ENCODE results near the gene FMR1.

DNA sequence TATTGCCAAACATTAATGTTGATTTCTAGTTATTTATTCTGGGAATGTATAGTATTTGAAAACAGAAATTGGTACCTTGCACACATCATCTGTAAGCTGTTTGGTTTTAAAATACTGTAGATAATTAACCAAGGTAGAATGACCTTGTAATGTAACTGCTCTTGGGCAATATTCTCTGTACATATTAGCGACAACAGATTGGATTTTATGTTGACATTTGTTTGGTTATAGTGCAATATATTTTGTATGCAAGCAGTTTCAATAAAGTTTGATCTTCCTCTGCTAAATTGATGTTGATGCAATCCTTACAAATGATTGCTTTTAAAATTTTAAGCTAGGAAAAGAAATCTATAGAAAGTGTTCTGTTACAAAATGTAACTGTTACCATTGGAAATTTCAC lies 38.6 kb downstream of the FMR1 start:
- TF ChIP-seq, protein P1, sequence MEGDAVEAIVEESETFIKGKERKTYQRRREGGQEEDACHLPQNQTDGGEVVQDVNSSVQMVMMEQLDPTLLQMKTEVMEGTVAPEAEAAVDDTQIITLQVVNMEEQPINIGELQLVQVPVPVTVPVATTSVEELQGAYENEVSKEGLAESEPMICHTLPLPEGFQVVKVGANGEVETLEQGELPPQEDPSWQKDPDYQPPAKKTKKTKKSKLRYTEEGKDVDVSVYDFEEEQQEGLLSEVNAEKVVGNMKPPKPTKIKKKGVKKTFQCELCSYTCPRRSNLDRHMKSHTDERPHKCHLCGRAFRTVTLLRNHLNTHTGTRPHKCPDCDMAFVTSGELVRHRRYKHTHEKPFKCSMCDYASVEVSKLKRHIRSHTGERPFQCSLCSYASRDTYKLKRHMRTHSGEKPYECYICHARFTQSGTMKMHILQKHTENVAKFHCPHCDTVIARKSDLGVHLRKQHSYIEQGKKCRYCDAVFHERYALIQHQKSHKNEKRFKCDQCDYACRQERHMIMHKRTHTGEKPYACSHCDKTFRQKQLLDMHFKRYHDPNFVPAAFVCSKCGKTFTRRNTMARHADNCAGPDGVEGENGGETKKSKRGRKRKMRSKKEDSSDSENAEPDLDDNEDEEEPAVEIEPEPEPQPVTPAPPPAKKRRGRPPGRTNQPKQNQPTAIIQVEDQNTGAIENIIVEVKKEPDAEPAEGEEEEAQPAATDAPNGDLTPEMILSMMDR (IDR thresholded peaks at IDR 0.05) = no peak
- TF ChIP-seq POLR2A (IDR thresholded peaks at IDR 0.05) = no peak
